Endometrial microvascular endothelial cells (primary cell): ENCODE results near the gene CGB5. TPM values are rescaled to one million over a fixed set of nuclear protein-coding genes. Genes with fewer than 3 reads are reported as not detected.
"Not testable (repeated sequence)": the region's sequence is repeated elsewhere in the genome, so short reads cannot be mapped to it uniquely, and the experiment has no call there.

ENCODE experiments used
- in situ Hi-C: cut with HindIII; loops from 2 replicates; pipeline ENCODE4 v1.10.0; 2017; ENCODE audit warnings: low sequenced_read_pairs, low pct_unique_long_range_greater_than_20kb; ENCODE audit errors: inconsistent ontology term
- total RNA-seq: library from RNA; depleted of rRNA; stranded (reverse); fragments of >200 nt; gene quantifications from one replicate; pipeline ENCODE4 v1.2.3, GENCODE V29; 2015; ENCODE audit errors: inconsistent ontology term

The CGB5 gene
- total RNA-seq, 1 donor from 2014 or later: not detected

DNA sequence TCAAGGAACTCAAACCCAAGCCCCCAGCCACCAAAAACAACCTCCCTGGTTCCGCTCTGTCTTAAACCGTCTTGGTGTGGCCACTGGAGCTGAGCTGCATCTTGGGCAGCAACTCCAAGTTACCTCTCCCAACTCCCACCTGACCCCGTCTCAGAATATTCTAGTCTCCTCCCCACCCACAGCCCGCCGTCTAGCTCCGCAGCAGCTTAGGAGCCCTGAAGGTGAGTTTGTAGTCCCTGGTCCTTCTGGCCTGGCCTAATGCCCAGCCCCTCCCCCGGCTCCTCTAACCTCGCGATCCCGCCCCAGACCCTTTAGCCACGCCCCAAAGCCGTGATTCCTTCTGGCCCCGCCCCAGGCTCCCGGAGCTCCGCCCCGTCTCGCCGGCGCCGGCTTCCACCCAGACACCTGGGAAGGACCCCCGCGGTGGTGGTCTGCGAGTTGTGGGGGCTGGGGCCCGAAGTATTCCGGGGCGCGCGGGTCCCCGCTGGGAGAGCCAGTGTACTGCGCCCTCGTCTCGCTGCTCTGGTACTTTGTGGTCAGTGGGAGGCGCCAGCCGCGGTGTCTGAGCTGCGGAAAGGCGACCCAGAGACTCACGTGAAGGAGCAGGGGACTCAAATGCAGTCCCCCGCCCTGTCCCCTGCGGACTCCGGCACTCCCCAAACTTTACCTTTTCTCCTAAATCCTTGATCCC lies 24.3 kb upstream of the CGB5 start:
- in situ Hi-C loops: no loop called here

- in situ Hi-C loops: no loop called here
These were observed 23.3 kb upstream of the CGB5 start for GRCh38 chr19:49020342-49020741.

GRCh38 chr19:49020931-49021895 lies 22.4 kb upstream of the CGB5 start:
- in situ Hi-C loops: no loop called here

GRCh38 chr19:49022116-49022515 lies 21.5 kb upstream of the CGB5 start:
- in situ Hi-C loops: no loop called here

GRCh38 chr19:49024233-49024632 lies 19.4 kb upstream of the CGB5 start, which contains the start of gene CGB3:
TSS of gene CGB3 (minus strand) at chr19:49024333. CDS start at chr19:49023971, 362 bp downstream.
- in situ Hi-C loops: not testable (repeated sequence)

DNA sequence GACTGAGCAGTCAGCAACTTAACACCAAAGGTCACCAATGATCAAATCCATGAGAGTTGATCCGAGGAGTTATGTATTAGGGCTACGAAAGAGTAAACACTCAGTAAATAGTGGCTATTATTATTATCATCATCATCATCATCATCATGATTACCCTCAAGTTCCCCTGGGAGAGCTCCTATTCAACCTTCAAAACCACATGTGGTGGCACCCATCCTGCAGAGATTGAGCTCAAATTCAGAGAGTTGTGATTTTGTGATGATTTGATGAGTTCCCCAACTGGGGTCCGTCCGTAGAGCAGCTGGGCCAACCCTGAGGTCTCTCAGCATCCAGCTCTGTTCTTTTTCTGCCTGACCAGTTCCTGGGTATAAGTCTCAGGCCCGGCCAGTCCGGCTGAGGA lies 18.6 kb upstream of the CGB5 start:
- in situ Hi-C loops: not testable (repeated sequence)

DNA sequence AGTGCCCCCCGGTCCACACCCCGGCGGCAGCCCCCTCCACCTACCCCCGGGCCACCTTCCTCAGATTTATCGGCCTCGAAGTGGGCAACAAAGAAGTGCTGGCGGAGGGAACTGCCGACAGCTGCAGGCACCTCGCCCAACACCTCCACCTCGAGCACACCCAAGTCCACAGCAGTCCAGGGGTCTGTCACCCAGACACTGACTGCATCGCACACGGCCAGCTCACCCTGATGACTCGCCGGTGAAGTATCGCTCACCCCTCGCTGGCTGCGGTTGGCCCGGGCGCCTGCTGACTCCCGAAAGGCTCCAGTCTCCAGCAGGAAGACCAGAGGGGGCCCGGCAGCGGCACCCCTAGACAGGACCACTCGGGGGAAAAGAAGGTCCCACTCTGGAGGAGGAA lies 18.0 kb upstream of the CGB5 start:
- in situ Hi-C loops: not testable (repeated sequence)

GRCh38 chr19:49028686-49029085 lies 15.0 kb upstream of the CGB5 start:
- in situ Hi-C loops: not testable (repeated sequence)

DNA sequence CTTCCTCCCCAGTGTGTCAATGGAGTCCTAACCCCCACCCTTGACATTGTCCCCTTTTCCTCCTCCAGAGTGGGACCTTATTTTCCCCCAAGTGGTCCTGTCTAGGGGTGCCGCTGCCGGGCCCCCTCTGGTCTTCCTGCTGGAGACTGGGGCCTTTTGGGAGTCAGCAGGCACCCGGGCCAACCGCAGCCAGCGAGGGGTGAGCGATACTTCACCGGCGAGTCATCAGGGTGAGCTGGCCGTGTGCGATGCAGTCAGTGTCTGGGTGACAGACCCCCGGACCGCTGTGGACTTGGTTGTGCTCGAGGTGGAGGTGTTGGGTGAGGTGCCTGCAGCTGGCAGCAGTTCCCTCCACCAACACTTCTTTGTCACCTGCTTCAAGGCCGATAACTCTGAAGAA lies 13.9 kb upstream of the CGB5 start:
- in situ Hi-C loops: not testable (repeated sequence)

DNA sequence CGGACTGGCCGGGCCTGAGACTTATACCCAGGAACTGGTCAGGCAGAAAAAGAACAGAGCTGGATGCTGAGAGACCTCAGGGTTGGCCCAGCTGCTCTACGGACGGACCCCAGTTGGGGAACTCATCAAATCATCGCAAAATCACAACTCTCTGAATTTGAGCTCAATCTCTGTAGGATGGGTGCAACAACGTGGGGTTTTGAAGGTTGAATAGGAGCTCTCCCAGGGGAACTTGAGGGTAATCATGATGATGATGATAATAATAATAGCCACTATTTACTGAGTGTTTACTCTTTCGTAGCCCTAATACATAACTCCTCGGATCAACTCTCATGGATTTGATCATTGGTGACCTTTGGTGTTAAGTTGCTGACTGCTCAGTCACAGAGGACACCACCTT lies 13.3 kb upstream of the CGB5 start:
- in situ Hi-C loops: not testable (repeated sequence)

- in situ Hi-C loops: not testable (repeated sequence)
These were observed 11.9 kb upstream of the CGB5 start, which contains the start of gene CGB2 for GRCh38 chr19:49031642-49032301. TSS of gene CGB2 (plus strand) at chr19:49031890. CDS start at chr19:49032096, 206 bp downstream.

- in situ Hi-C loops: not testable (repeated sequence)
These were observed 6.8 kb upstream of the CGB5 start, which contains the start of gene CGB1 for GRCh38 chr19:49036815-49037214. TSS of gene CGB1 (minus strand) at chr19:49036895. CDS start at chr19:49036711, 184 bp downstream.

DNA sequence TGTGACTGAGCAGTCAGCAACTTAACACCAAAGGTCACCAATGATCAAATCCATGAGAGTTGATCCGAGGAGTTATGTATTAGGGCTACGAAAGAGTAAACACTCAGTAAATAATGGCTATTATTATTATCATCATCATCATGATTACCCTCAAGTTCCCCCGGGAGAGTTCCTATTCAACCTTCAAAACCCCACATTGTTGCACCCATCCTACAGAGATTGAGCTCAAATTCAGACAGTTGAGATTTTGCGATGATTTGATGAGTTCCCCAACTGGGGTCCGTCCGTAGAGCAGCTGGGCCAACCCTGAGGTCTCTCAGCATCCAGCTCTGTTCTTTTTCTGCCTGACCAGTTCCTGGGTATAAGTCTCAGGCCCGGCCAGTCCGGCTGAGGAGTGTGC lies 5.5 kb upstream of the CGB5 start:
- in situ Hi-C loops: not testable (repeated sequence)

DNA sequence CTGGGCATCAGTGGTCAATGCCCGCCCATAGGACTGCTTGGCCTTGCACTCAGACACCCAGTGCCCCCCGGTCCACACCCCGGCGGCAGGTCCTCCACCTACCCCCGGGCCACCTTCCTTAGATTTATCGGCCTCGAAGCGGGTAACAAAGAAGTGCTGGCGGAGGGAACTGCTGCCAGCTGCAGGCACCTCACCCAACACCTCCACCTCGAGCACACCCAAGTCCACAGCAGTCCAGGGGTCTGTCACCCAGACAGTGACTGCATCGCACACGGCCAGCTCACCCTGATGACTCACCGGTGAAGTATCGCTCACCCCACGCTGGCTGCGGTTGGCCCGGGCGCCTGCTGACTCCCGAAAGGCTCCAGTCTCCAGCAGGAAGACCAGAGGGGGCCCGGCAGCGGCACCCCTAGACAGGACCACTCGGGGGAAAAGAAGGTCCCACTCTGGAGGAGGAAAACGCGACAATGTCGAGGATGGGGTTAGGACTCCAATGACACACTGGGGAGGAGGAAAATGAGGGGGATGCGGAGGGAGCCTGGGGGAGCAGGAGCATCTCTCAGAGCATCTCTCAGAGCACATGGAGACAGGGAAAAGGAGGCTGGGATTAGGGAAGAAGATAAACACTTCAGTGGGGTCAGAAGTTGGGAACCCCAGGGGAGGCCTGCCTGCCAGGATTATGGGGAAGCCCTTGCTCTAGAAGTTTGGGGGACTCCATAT lies 4.9 kb upstream of the CGB5 start:
- in situ Hi-C loops: not testable (repeated sequence)

DNA sequence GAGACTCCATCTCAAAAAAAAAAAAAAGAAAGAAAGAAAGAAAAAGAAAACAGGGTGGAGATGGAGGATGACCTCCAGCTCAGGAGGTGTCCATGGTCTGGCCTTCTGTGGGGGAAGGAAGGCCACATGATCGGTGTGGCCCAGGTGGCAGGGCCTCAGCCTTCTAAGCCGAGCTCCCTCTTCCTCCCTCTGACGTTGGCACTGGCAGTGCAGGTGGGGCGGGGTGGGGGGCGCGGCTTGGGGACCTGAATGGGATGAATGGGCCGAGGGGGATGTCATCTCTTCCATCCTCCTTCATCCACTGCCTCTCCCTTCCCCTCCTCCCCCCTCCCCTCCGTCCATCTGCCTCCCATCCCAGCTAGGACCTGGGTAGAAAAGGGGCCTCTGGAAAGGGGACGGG lies 3.9 kb upstream of the CGB5 start:
- in situ Hi-C loops: not testable (repeated sequence)

- in situ Hi-C loops: no loop called here
These were observed 1.5 kb upstream of the CGB5 start for GRCh38 chr19:49042177-49042576.

DNA sequence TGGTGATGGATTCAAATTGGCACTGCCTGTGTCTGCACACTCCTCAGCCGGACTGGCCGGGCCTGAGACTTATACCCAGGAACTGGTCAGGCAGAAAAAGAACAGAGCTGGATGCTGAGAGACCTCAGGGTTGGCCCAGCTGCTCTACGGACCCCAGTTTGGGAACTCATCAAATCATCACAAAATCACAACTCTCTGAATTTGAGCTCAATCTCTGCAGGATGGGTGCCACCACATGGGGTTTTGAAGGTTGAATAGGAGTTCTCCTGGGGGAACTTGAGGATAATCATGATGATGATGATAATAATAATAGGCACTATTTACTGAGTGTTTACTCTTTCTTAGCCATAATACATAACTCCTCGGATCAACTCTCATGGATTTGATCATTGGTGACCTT lies 982 bp upstream of the CGB5 start:
- in situ Hi-C loops: not testable (repeated sequence)

GRCh38 chr19:49049011-49049410 lies 5.4 kb downstream of the CGB5 start, which contains the start of gene CGB8:
TSS of gene CGB8 (minus strand) at chr19:49049111. CDS start at chr19:49048739, 372 bp downstream.
- in situ Hi-C loops: not testable (repeated sequence)
